Neural cell (in vitro differentiated cells): Measurements from ENCODE around the gene SAMD10. TPM values are rescaled to one million over a fixed set of nuclear protein-coding genes. Genes with fewer than 3 reads are reported as not detected.
"Not testable (repeated sequence)": the region's sequence is repeated elsewhere in the genome, so short reads cannot be mapped to it uniquely, and the experiment has no call there.

Experiments
- H2AFZ ChIP-seq: fragments of 200-600, 300-800 bp; sonication (generic), shearing (Covaris generic); 2 replicates; pipeline ENCODE4 v1.6.0; 2014; ENCODE audit warnings: low read depth, mild to moderate bottlenecking, antibody characterized with exemption, low read length, moderate library complexity
- H3F3A ChIP-seq: fragments of 200-600 bp; shearing (Covaris generic); 2 replicates; pipeline ENCODE4 v1.6.1; 2016; ENCODE audit warnings: mild to moderate bottlenecking, moderate library complexity, mixed read lengths, antibody characterized with exemption, low read length; ENCODE audit not compliant: insufficient read depth, poor library complexity, severe bottlenecking
- H3K27ac ChIP-seq: fragments of 200-600, 300-800 bp; sonication (generic), shearing (Covaris generic); 2 replicates; pipeline ENCODE4 v1.5.1; 2014; ENCODE audit warnings: mild to moderate bottlenecking, low read length, moderate library complexity
- H3K27me3 ChIP-seq: fragments of 300-800, 200-600 bp; sonication (generic), shearing (Covaris generic); 2 replicates; pipeline ENCODE4 v1.6.0; 2014; ENCODE audit warnings: mild to moderate bottlenecking, low read depth, low read length, moderate library complexity; ENCODE audit not compliant: insufficient read depth
- H3K36me3 ChIP-seq: fragments of 300-800, 200-600 bp; sonication (generic), shearing (Covaris generic); 2 replicates; pipeline ENCODE4 v1.5.1; 2014; ENCODE audit warnings: mild to moderate bottlenecking, antibody characterized with exemption, low read length, moderate library complexity; ENCODE audit not compliant: insufficient read depth
- H3K4me2 ChIP-seq: fragments of 300-800, 200-600 bp; sonication (generic), shearing (Covaris generic); 2 replicates; pipeline ENCODE4 v1.6.0; 2014; ENCODE audit warnings: mild to moderate bottlenecking, low read length
- H3K4me3 ChIP-seq: fragments of 300-800, 200-600 bp; sonication (generic), shearing (Covaris generic); 2 replicates; pipeline ENCODE4 v1.5.1; 2014; ENCODE audit warnings: mild to moderate bottlenecking, low read length, moderate library complexity
- H3K79me2 ChIP-seq: fragments of 200-600 bp; shearing (Covaris generic); replicated peaks from 2 replicates; pipeline ENCODE4 v1.6.0; 2014; ENCODE audit warnings: mild to moderate bottlenecking, low read length, moderate library complexity; ENCODE audit not compliant: insufficient read depth
- H3K9ac ChIP-seq: fragments of 300-800, 200-600 bp; sonication (generic), shearing (Covaris generic); 2 replicates; pipeline ENCODE4 v1.6.1; 2016; ENCODE audit warnings: mild to moderate bottlenecking, low read length, mixed read lengths
- H3K9me2 ChIP-seq: fragments of 200-600 bp; shearing (Covaris generic); 2 replicates; pipeline ENCODE4 v1.6.1; 2016; ENCODE audit warnings: mild to moderate bottlenecking, low read length, mixed read lengths; ENCODE audit not compliant: insufficient read depth
- H3K9me3 ChIP-seq: fragments of 200-600, 300-800 bp; sonication (generic), shearing (Covaris generic); 2 replicates; pipeline ENCODE4 v1.6.1; 2016; ENCODE audit warnings: mild to moderate bottlenecking, mixed run types, low read length, moderate library complexity, mixed read lengths
- H4K20me1 ChIP-seq: fragments of 200-600 bp; shearing (Covaris generic); 2 replicates; pipeline ENCODE4 v1.6.1; 2016; ENCODE audit warnings: mild to moderate bottlenecking, mixed run types; ENCODE audit not compliant: insufficient read depth
- CTCF ChIP-seq: fragments of 450-650 bp; IDR thresholded peaks from 2 replicates; pipeline ENCODE4 v1.5.1; 2014; ENCODE audit warnings: antibody characterized with exemption, mild to moderate bottlenecking, moderate library complexity; ENCODE audit not compliant: poor library complexity, severe bottlenecking
- EP300 ChIP-seq: fragments of 450-650 bp; conservative IDR thresholded peaks from 2 replicates; pipeline ENCODE4 v1.6.1; 2014; ENCODE audit warnings: antibody characterized with exemption, mild to moderate bottlenecking, moderate library complexity; ENCODE audit not compliant: poor library complexity, severe bottlenecking
- EZH2 ChIP-seq: fragments of 200-600, 300-800 bp; shearing (Covaris generic), sonication (generic); IDR thresholded peaks from 2 replicates; pipeline ENCODE4 v1.6.1; 2014; ENCODE audit warnings: antibody characterized with exemption, low read length, borderline replicate concordance, mild to moderate bottlenecking; ENCODE audit not compliant: insufficient read depth, poor library complexity, severe bottlenecking
- MXI1 ChIP-seq: fragments of 450-650 bp; conservative IDR thresholded peaks from 2 replicates; pipeline ENCODE4 v1.6.1; 2014; ENCODE audit warnings: antibody characterized with exemption, mild to moderate bottlenecking; ENCODE audit not compliant: poor library complexity, severe bottlenecking
- POLR2AphosphoS5 ChIP-seq: IDR thresholded peaks from 2 replicates; pipeline ENCODE4 v1.6.1; 2012
- RAD21 ChIP-seq: fragments of 450-650 bp; conservative IDR thresholded peaks from 2 replicates; pipeline ENCODE4 v1.6.1; 2014; ENCODE audit warnings: antibody characterized with exemption, mild to moderate bottlenecking, moderate library complexity
- REST ChIP-seq: IDR thresholded peaks from 2 replicates; pipeline ENCODE4 v1.6.1; 2012; ENCODE audit warnings: borderline replicate concordance
- SMC3 ChIP-seq: fragments of 450-650 bp; conservative IDR thresholded peaks from 2 replicates; pipeline ENCODE4 v1.6.1; 2014; ENCODE audit warnings: antibody characterized with exemption, mild to moderate bottlenecking, moderate library complexity; ENCODE audit not compliant: poor library complexity
- TAF1 ChIP-seq: IDR thresholded peaks from 2 replicates; pipeline ENCODE4 v1.6.1; 2012; ENCODE audit warnings: low read depth
- polyA plus RNA-seq: library from polyadenylated mRNA; depleted of rRNA; stranded (reverse); fragments of >200 nt; gene quantifications from 2 replicates; pipeline ENCODE4 v1.2.3, GENCODE V29; 2014

SAMD10 gene
- polyA plus RNA-seq, 1 donor from 2014 or later = 23.3 TPM

GRCh38 chr20:63930971-63931553 is 48.4 kb downstream of the SAMD10 start:
- no peaks in the 10 kb centered on the region for H3K27me3 ChIP-seq
- H3K79me2 ChIP-seq = no peaks in the 10 kb centered on the region
- H4K20me1 ChIP-seq = no peaks in the 10 kb centered on the region
- H3K9me3 ChIP-seq = no peaks in the 10 kb centered on the region
- no peak overlapping the region for H3K4me2 ChIP-seq
- no peaks in the 10 kb centered on the region for H3K9me2 ChIP-seq
- H3K9ac ChIP-seq = no peak overlapping the region
- H3K27ac ChIP-seq = no peak overlapping the region
- no peak for TF ChIP-seq POLR2AphosphoS5
- no peak for TF ChIP-seq RAD21
- no peak for TF ChIP-seq CTCF
- TF ChIP-seq MXI1 = no peak
- TF ChIP-seq EP300 = no peak
- TF ChIP-seq REST = no peak
- no peak for TF ChIP-seq EZH2
- TF ChIP-seq TAF1 = no peak
- TF ChIP-seq SMC3 = no peak
- H3F3A ChIP-seq = no peaks in the 10 kb centered on the region
- H3K36me3 ChIP-seq = peaks cover 3% of the 10 kb centered on the region
- no peak overlapping the region for H2AFZ ChIP-seq
- no peak overlapping the region for H3K4me3 ChIP-seq

- H3K36me3 ChIP-seq, H4K20me1 ChIP-seq, H3K4me3 ChIP-seq, H3K9ac ChIP-seq, H3K27me3 ChIP-seq, H3K27ac ChIP-seq, H3K9me2 ChIP-seq, H3K4me2 ChIP-seq, H3K79me2 ChIP-seq, H3F3A ChIP-seq, H3K9me3 ChIP-seq, H2AFZ ChIP-seq: not testable (repeated sequence)
Measured at GRCh38 chr20:63929473-63929883, 50.0 kb downstream of the SAMD10 start.

- Histone ChIP-seq H2AFZ (no peak overlapping the region), H3K9me3 (no peaks in the 10 kb centered on the region), H3K4me2 (no peak overlapping the region), H3K27ac (no peak overlapping the region), H3F3A (no peaks in the 10 kb centered on the region), H3K9ac (no peak overlapping the region), H3K4me3 (no peak overlapping the region), H3K9me2 (no peaks in the 10 kb centered on the region), H4K20me1 (no peaks in the 10 kb centered on the region), H3K36me3 (peaks cover 3% of the 10 kb centered on the region), H3K27me3 (no peaks in the 10 kb centered on the region), H3K79me2 (no peaks in the 10 kb centered on the region)
- TF ChIP-seq TAF1 (no peak), EP300 (no peak), POLR2AphosphoS5 (no peak), SMC3 (no peak), REST (no peak), EZH2 (no peak), MXI1 (no peak), CTCF (no peak), RAD21 (no peak)
Measured at GRCh38 chr20:63929071-63929470, 50.4 kb downstream of the SAMD10 start.
